Midbrain (tissue), 1 donor: ENCODE measurements around the gene BHLHA15.

Experiments
- DNase-seq: peaks from one replicate; lab custom pipeline; 2025; lab: John Stamatoyannopoulos, UW

The BHLHA15 gene

GRCh38 chr7:98225913-98226614 is 14.8 kb downstream of the BHLHA15 start:
- no peak for DNase-seq

GRCh38 chr7:98227939-98228338 is 16.7 kb downstream of the BHLHA15 start:
- DNase-seq: no peak

GRCh38 chr7:98228801-98229200 is 17.6 kb downstream of the BHLHA15 start:
- no peak for DNase-seq

- no peak for DNase-seq
Observed at GRCh38 chr7:98229441-98229840, 18.2 kb downstream of the BHLHA15 start.

- no peak for DNase-seq
Observed at GRCh38 chr7:98229991-98230745, 18.9 kb downstream of the BHLHA15 start.

- DNase-seq: no peak
Observed at GRCh38 chr7:98230746-98231471, 19.7 kb downstream of the BHLHA15 start.

- DNase-seq: no peak
Observed at GRCh38 chr7:98231493-98232262, 20.4 kb downstream of the BHLHA15 start.

GRCh38 chr7:98232263-98232585 is 21.0 kb downstream of the BHLHA15 start:
- no peak for DNase-seq

GRCh38 chr7:98232799-98233198 is 21.6 kb downstream of the BHLHA15 start:
- no peak for DNase-seq

- DNase-seq: no peak
Observed at GRCh38 chr7:98233219-98234070, 22.2 kb downstream of the BHLHA15 start.

GRCh38 chr7:98234429-98235147 is 23.3 kb downstream of the BHLHA15 start:
- DNase-seq: no peak

GRCh38 chr7:98235901-98236300 is 24.7 kb downstream of the BHLHA15 start:
- no peak for DNase-seq

GRCh38 chr7:98236355-98237185 is 25.3 kb downstream of the BHLHA15 start:
- no peak for DNase-seq

- no peak for DNase-seq
Observed at GRCh38 chr7:98238076-98238475, 26.8 kb downstream of the BHLHA15 start.

GRCh38 chr7:98238976-98239375 is 27.7 kb downstream of the BHLHA15 start:
- DNase-seq: no peak

GRCh38 chr7:98240961-98241673 is 29.9 kb downstream of the BHLHA15 start:
- DNase-seq: peak; percentile 52

- no peak for DNase-seq
Observed at GRCh38 chr7:98241674-98242241, 30.5 kb downstream of the BHLHA15 start.

GRCh38 chr7:98242342-98242741 is 31.1 kb downstream of the BHLHA15 start:
- no peak for DNase-seq

GRCh38 chr7:98242934-98243333 is 31.7 kb downstream of the BHLHA15 start:
- no peak for DNase-seq
